Chondrocyte (in vitro differentiated cells): Measurements from ENCODE around the gene RAB1A. TPM values are rescaled to one million over a fixed set of nuclear protein-coding genes. Genes with fewer than 3 reads are reported as not detected.
A peak's percentile ranks its signal among the peaks of the same experiment; 100 is the strongest.

ENCODE experiments used
- DNase-seq: peaks from one replicate; pipeline ENCODE4 v3.0.0; 2021; ENCODE audit warnings: mixed read lengths, low spot score
- H3K27ac Mint-ChIP-seq: one replicate; pipeline ENCODE4 v1.8.0; 2021; ENCODE audit warnings: mild to moderate bottlenecking, moderate library complexity, mixed read lengths; ENCODE audit not compliant: unreplicated experiment
- H3K27me3 Mint-ChIP-seq: 2 replicates; pipeline ENCODE4 v1.8.0; 2021; ENCODE audit warnings: low read depth, mixed read lengths
- H3K36me3 Mint-ChIP-seq: 2 replicates; pipeline ENCODE4 v1.8.0; 2021; ENCODE audit warnings: low read depth, mixed read lengths
- H3K4me1 Mint-ChIP-seq: 2 replicates; pipeline ENCODE4 v1.8.0; 2021; ENCODE audit warnings: low read depth, mild to moderate bottlenecking, mixed read lengths
- H3K4me3 Mint-ChIP-seq: one replicate; pipeline ENCODE4 v1.8.0; 2021; ENCODE audit warnings: mild to moderate bottlenecking, moderate library complexity, mixed read lengths; ENCODE audit not compliant: unreplicated experiment
- H3K9me3 Mint-ChIP-seq: 2 replicates; pipeline ENCODE4 v1.8.0; 2021; ENCODE audit warnings: low read depth, mixed read lengths
- CTCF ChIP-seq: fragments of 200-600 bp; sonication (generic); IDR thresholded peaks from 2 replicates; pipeline ENCODE4 v1.5.0; 2021; ENCODE audit warnings: antibody characterized with exemption, mild to moderate bottlenecking, moderate library complexity
- total RNA-seq: library from RNA; stranded (reverse); gene quantifications from 3 replicates; pipeline ENCODE4 v1.2.1, GENCODE V29; 2021

RAB1A gene
- total RNA-seq, 1 donor from 2014 or later: 192 TPM

GRCh38 chr2:65057391-65058052, 72.4 kb downstream of the RAB1A start:
- Mint-ChIP-seq H3K4me1 (peaks cover 29% of the 10 kb centered on the region), H3K27me3 (no peaks in the 10 kb centered on the region), H3K36me3 (no peaks in the 10 kb centered on the region), H3K4me3 (peak overlapping the region; percentile 75), H3K27ac (peak overlapping the region; percentile 58), H3K9me3 (no peaks in the 10 kb centered on the region)
- no peak for DNase-seq
- no peak for TF ChIP-seq CTCF

- H3K27me3 Mint-ChIP-seq: no peaks in the 10 kb centered on the region
- peaks cover 29% of the 10 kb centered on the region for H3K4me1 Mint-ChIP-seq
- peak overlapping the region; percentile 75 for H3K4me3 Mint-ChIP-seq
- no peak for TF ChIP-seq CTCF
- no peaks in the 10 kb centered on the region for H3K36me3 Mint-ChIP-seq
- H3K27ac Mint-ChIP-seq: peak overlapping the region; percentile 58
- no peak for DNase-seq
- H3K9me3 Mint-ChIP-seq: peaks cover under 1% of the 10 kb centered on the region
Measured at GRCh38 chr2:65057054-65057375, 72.9 kb downstream of the RAB1A start.

DNA sequence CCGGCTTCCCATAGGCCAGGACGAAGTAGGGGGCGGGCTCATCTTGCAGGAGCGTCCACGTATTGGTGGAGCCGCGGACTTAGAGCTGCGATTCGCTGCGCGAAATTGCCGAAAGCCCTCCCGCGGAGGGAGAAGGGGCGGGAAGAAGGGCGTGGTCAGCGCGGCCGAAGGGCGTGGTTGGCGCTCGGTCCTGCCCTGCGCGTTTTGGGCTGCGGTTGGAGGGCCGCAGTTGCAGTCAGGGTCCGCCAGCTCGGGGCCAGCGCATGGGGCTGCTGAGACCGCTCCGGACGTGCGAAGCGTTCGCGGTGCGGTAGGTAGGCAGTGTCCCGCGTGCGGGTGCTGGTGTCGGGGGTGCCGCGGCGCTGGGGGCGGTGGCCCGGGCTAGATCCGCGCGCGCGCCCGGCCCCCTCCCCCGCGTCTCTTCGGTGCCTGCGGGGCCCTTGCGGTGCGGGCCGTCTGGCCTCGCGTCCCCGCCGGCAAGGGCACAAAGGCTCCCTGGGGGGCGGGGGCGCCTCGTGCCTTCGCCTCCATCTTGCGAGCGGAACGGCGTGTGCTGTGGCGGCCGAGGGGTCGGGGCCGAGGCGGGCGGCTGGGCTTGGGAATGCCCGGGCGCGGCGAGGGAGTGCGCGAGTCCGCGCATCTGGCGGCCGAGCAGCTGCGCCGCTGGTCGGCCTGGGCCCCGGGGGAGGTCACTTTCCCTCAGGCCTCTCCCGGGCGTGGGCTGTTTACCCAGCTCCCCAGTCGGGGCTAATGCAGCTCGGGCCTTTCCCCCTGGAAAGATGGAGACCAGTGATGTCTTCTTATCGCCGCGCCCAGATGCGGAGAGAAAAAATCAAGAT, 73.5 kb downstream of the RAB1A start, which contains the start of gene CEP68:
CEP68 (plus strand) TSS at position 202 of the 839 bp plus-strand sequence. CDS start 13,029 bp downstream, outside the sequence.
- TF ChIP-seq CTCF: no peak
- Mint-ChIP-seq H3K36me3 (no peaks in the 10 kb centered on the region), H3K27me3 (no peaks in the 10 kb centered on the region), H3K4me1 (peaks cover 27% of the 10 kb centered on the region), H3K27ac (peak within 1 kb of the TSS; percentile 95), H3K4me3 (peak within 1 kb of the TSS; percentile 98), H3K9me3 (peaks cover 3% of the 10 kb centered on the region)
- peak; percentile 97 for DNase-seq

DNA sequence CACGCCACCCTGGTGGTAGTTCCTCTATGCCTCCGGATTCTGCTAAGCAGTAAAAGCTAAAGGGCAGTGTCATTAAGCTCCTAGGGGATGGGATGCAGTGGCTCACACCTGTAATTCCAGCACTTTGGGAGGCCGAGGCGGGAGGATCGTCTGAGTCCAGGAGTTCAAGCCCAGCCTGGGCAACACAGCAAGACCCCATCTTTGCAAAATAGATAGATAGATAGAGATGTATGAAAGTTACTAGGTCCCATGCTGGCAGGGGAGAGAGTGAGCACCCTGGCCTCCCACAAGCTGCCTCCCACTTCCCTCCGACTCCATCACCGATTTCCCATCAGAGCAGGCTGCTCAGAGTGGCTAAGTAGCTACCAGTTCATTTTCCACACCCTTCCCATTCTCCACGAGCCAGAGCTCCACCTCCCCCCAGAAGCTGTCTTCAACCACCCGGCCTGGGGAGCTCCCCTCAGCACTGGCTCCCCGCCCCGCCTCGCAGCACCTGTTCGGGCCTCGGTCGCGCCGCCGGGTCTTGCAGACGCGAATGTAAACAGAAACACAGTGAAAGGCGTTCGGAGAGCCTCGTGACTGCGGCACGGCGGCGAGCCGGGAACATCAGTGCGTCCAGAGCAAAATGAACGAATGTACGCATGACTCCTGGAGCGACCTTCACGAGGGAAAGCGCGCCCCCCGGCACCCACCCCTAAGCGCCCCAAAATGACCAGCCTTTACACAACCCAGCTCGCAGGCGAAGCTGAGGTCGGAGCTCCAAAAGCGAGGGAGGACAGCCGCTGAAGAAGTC, 74.3 kb downstream of the RAB1A start:
- Mint-ChIP-seq H3K4me3 (peak overlapping the region; percentile 98), H3K4me1 (peaks cover 27% of the 10 kb centered on the region), H3K27me3 (no peaks in the 10 kb centered on the region), H3K27ac (peak overlapping the region; percentile 95), H3K36me3 (no peaks in the 10 kb centered on the region), H3K9me3 (peaks cover 3% of the 10 kb centered on the region)
- no peak for DNase-seq
- no peak for TF ChIP-seq CTCF
